WI38 (cell line): ENCODE results near the gene HOXA4.

Source experiments
- H3K4me3 ChIP-seq: 2 replicates; pipeline ENCODE4 v1.5.1; 2011; ENCODE audit warnings: low read depth, mild to moderate bottlenecking, control low read depth, low read length
- TF ChIP-seq, protein P1 (sequence below): IDR thresholded peaks from 2 replicates; pipeline ENCODE4 v1.5.1; 2012; ENCODE audit warnings: low read depth, mild to moderate bottlenecking, control low read depth, low read length

Gene HOXA4

DNA sequence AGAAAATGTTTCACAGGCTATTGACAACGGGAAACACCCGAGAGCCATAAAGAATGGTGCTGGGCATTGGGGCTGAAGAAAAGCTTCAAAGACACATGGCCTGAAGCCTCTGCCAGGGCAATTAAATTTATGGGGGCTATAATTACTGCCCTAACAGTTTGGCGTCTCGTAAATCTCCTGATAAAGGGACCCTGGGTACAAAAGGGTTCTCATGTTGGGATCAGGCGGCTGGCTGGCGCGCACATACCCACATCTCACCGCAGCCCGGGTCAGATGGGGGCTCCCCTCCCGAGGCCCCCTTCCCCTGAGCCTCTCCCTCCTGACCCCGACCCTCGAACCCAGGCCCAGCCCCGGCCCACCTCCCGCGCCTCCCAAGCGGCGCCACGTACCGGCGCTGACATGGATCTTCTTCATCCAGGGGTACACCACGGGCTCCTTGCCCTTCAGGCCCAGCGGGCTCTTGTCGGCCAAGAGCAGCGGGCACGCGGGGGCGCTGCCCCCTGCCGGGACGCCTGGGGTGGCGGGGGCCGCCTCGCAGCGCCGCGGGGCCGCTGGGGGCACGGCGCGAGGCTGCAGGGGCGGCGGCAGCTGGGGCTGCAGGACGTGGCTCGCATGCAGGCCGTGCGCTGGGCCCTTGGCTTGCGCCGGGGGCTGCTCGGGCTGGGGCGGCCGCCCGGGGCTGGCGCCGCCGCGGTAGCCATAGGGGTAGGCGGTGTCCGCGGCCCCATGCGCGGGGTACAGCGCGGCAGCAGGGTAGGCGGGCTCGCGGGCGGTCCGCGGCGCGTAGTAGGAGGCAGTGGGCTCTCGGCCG lies 623 bp downstream of the HOXA4 start:
- peak overlapping the region; percentile 63 for H3K4me3 ChIP-seq
- TF ChIP-seq, protein P1, sequence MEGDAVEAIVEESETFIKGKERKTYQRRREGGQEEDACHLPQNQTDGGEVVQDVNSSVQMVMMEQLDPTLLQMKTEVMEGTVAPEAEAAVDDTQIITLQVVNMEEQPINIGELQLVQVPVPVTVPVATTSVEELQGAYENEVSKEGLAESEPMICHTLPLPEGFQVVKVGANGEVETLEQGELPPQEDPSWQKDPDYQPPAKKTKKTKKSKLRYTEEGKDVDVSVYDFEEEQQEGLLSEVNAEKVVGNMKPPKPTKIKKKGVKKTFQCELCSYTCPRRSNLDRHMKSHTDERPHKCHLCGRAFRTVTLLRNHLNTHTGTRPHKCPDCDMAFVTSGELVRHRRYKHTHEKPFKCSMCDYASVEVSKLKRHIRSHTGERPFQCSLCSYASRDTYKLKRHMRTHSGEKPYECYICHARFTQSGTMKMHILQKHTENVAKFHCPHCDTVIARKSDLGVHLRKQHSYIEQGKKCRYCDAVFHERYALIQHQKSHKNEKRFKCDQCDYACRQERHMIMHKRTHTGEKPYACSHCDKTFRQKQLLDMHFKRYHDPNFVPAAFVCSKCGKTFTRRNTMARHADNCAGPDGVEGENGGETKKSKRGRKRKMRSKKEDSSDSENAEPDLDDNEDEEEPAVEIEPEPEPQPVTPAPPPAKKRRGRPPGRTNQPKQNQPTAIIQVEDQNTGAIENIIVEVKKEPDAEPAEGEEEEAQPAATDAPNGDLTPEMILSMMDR: no peak

DNA sequence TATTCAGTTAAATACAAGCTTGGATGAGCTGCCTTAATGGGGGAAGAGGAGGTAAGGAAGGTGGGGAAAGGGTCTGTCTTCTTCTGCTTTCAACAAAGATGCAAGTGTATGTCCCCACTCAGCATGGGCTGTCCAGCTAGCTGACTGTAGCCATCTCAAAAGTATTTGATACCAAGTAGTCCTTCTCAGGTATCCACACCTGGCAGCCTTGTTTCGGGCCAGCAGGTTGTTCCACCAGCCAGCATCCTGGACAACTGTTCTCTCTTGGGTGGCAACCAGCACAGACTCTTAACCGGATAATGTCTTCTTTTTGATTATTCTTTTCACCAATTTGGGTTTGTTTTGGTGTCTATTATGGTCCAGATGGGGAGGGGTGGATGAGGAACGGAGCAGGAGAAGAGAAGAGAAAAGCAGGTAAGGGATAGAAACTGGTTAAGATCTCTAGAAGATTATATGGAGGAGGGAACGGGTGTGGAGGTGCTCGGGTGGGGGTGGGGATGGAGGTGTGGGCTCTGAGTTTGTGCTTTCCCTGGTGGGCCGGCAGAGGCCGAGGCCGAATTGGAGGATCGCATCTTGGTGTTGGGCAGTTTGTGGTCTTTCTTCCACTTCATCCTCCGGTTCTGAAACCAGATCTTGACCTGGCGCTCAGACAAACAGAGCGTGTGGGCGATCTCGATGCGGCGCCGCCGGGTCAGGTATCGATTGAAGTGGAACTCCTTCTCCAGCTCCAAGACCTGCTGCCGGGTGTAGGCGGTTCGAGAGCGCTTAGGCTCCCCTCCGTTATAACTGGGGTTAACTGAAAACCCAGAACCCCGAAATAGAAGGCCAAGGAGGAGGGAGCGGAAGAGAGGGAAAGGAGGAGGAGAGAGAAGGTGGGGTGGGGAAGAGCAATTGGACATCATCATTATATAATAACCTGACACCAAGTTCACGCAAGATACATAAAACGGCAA lies 1.5 kb downstream of the HOXA4 start:
- peak overlapping the region; percentile 63 for H3K4me3 ChIP-seq
- TF ChIP-seq, protein P1: no peak

DNA sequence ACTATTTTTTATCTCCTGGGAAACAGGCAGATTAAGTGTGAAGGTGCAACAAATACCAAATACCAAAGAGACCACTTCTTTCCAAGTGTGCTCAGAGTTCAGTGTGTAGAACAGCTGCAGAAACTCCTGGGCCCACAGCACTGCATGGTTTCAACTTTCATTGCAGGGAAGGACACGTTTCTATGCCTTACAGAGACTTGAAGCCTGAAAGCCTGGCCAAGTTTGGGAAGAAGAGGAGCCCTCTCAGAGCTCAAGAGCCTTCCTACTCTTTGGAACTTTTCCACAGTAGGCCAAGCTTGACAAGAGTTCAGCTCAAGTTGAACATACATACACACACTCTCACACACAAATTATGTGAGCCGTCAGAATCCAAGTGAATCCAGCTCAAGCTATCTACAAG lies 2.5 kb downstream of the HOXA4 start:
- H3K4me3 ChIP-seq: no peak overlapping the region
- TF ChIP-seq, protein P1: no peak

DNA sequence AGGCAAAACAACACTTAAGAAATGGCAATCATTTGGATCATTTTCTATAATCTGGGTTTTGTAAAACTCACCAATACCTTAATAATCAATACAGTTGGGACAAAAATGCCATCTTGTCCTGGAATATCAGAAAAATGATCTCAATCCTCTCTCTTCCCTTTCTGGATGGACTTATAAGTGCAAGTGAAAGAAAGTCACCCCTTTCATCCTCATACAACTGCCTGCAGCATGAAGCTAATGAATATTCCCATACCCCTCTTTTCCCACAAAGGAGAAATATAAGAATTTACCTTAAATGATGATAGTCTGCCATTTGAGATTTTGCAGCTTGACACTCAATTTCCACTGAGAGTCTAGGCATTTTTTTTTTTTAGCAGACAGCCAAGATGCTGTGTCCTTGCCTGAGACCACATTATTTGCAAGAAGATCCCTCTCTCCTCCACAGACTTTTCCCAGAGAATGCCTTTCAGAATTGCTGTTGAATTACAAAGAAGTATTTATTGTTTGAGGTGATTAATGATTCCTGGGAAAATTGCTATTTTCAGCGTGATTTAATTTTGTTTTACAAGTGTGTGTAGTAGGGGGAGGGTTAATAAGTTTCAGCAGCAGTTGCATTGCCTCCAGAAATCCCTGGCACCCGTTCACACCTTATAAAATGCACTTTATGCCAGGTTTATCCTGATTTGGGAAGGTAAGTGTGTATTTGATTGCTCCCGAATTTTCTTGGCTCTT lies 3.8 kb downstream of the HOXA4 start:
- TF ChIP-seq, protein P1: no peak
- H3K4me3 ChIP-seq: no peak overlapping the region

DNA sequence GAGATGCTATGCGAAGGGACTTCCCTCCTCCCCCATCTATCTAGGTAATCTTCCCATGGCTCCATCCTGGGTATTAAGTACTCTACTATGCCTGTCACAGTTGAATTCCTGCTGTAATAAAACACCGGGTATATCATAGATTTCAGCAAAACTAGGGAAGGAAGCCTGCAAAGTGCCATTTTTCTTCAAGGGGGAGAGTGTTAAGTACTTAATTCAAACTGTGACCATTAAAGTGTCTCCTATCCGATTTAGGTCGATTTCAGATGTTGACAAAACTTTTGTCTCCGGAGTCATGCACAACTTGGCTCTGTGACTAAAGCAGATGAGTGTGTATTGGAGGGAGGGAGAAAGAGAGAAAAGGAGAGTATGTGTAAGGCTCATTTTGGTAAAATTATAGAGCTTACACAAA lies 4.6 kb downstream of the HOXA4 start:
- TF ChIP-seq, protein P1: no peak
- no peak overlapping the region for H3K4me3 ChIP-seq

DNA sequence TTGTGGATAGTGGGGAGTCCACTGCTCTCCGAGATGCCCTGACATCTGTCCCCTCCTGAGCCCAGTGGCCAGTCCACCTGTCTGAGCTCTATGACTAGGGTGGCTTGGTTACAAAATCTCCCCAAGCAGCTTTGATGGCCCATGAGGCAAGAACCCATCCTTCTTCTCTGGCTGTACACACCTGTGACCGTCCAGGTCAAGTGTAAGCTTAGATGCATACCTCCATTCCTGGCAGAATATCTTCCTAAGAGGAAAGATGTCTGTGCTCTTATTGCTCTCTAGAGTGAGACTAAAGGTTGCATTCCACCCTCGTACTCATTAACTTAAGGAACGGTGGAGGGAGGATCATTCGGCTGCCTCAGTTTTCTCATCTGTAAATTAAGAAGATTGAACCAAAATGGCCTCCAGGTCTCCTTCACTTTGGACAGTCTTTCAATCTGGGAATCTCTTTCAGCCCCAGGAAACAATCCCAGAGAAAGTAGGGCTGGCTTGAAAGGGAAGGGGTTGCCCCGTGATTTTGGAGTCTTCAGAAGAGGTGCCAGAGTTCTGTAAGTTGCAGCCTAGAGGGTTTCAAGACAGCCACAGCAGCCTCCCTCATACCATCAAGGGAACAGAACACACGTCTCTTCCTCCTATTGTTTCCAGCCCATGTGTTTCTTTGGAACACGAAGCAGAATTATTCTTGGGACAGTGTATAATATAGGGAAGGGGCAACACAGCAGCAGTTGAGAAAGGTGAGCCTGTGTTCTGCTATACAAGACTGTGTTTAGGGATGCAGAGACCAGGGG lies 5.5 kb downstream of the HOXA4 start:
- TF ChIP-seq, protein P1: no peak

More for the DNA sequence above, 5.5 kb downstream of the HOXA4 start:
- no peak overlapping the region for H3K4me3 ChIP-seq
